Right lobe of liver (tissue), 6 donors: Measurements from ENCODE around the gene INHBA. TPM values are rescaled to one million over a fixed set of nuclear protein-coding genes. Genes with fewer than 3 reads are reported as not detected.

ENCODE experiments used
- ATAC-seq, 4 donors: fragments of 200-7000 bp; cut with Tn5 transposase; one replicate each; pipeline ENCODE4 v1.9.1; 2020; ENCODE audit warnings: mild to moderate bottlenecking in 4 of 4, moderate library complexity in 4 of 4
- DNase-seq, 3 donors: peaks; one replicate each; pipeline ENCODE4 v3.0.0-alpha.2; 2020
- H3K27ac ChIP-seq, 3 donors: fragments of 200-600 bp; one replicate each; pipeline ENCODE4 v1.8.0; 2022
- H3K27me3 ChIP-seq, 2 donors: fragments of 200-600 bp; one replicate each; pipeline ENCODE4 v1.8.0; 2022
- H3K36me3 ChIP-seq, 4 donors: fragments of 200-600 bp; sonication (generic) in 1 of 4; one replicate each; pipeline versions ENCODE4 v1.5.1 to v1.8.0; 2017 to 2022; ENCODE audit warnings: control low read depth in 1 of 4
- H3K4me1 ChIP-seq, 4 donors: fragments of 200-600 bp; sonication (generic) in 1 of 4; one replicate each; pipeline versions ENCODE4 v1.5.1 to v1.8.0; 2017 to 2022; ENCODE audit warnings: control low read depth in 1 of 4
- H3K4me3 ChIP-seq, 3 donors: fragments of 200-600 bp; one replicate each; pipeline ENCODE4 v1.8.0; 2022
- H3K9me3 ChIP-seq, 4 donors: fragments of 200-600 bp; sonication (generic) in 1 of 4; one replicate each; pipeline versions ENCODE4 v1.5.1 to v1.8.0; 2017 to 2022; ENCODE audit warnings: control low read depth in 1 of 4
- CTCF ChIP-seq, 4 donors: fragments of 200-600 bp in 3 of 4; fragments of 450-650 bp in 1 of 4; IDR thresholded peaks; one replicate each; pipeline versions ENCODE4 v1.5.1 to v1.8.0; 2016 to 2022; ENCODE audit warnings: antibody characterized with exemption in 4 of 4, mild to moderate bottlenecking in 2 of 4
- POLR2A ChIP-seq: fragments of 450-650 bp; IDR thresholded peaks from one replicate; pipeline ENCODE4 v1.6.1; 2017; ENCODE audit warnings: antibody characterized with exemption, mild to moderate bottlenecking
- WGBS: methylation state at CpG from one replicate; pipeline ENCODE4 v1.1.6; 2018; ENCODE audit warnings: low coverage, low lambda C conversion rate; ENCODE audit not compliant: insufficient coverage; ENCODE audit errors: missing lambda C conversion rate; 5-methylcytosine and 5-hydroxymethylcytosine counted together
- intact Hi-C, 2 donors: fragments of 100-400 bp; cut with DNase I; formaldehyde crosslinking; loops; one replicate each; pipeline versions ENCODE4 v1.11.2 to v1.14.1; 2022
- total RNA-seq, 6 experiments: library from RNA; depleted of rRNA in 2 of 6; stranded (reverse); fragments of >200 nt in 2 of 6; fragmentation: NEBNext Ultra II Directional in 3 of 6; extraction: Animal tissue kit (Norgen Biotek cat#: 25700) in 3 of 6; gene quantifications; one replicate each; pipeline versions ENCODE4 v1.1.0 to v1.2.4, GENCODE V29; 2016 to 2023
- donor health status: DM: no; HTN: yes; CAD: no.
- donor health status: DM: no; HTN: no; CAD: no.
- donor health status: DM: no; HTN: no; CAD: no.
- donor health status: DM: no; HTN: yes; CAD: no.
- donor health status: DM: no; HTN: yes; CAD: no.

The INHBA gene
- total RNA-seq, 6 experiments from 2014 or later, result 1.1 to 9.7 (median 2.9) TPM

GRCh38 chr7:41641011-41641664 lies 61.8 kb downstream of the INHBA start:
- intact Hi-C loops, result no loop called here
- Histone ChIP-seq H3K27me3 (no peaks in the 10 kb centered on the region), H3K27ac (no peak overlapping the region), H3K36me3 (no peaks in the 10 kb centered on the region), H3K4me1 (no peaks in the 10 kb centered on the region), H3K4me3 (no peak overlapping the region), H3K9me3 (no peaks in the 10 kb centered on the region)
- no peak for DNase-seq
- no peak for ATAC-seq
- WGBS, result 68% methylated on average over 6 of the region's 6 CpGs
- TF ChIP-seq POLR2A, result no peak

GRCh38 chr7:41640487-41640886 lies 62.4 kb downstream of the INHBA start:
- ATAC-seq, result no peak
- DNase-seq, result no peak
- Histone ChIP-seq H3K36me3 (no peaks in the 10 kb centered on the region), H3K9me3 (no peaks in the 10 kb centered on the region), H3K4me3 (no peak overlapping the region), H3K27ac (no peak overlapping the region), H3K4me1 (no peaks in the 10 kb centered on the region), H3K27me3 (no peaks in the 10 kb centered on the region)
- 81% methylated on average over 7 of the region's 8 CpGs for WGBS
- intact Hi-C loops, result no loop called here
- TF ChIP-seq POLR2A (no peak), CTCF (IDR thresholded peaks at IDR 0.05) (no peak)

- ATAC-seq, result no peak
- TF ChIP-seq CTCF (IDR thresholded peaks at IDR 0.05), result no peak
- no peak for TF ChIP-seq POLR2A
Measured at GRCh38 chr7:41637049-41637448, 65.8 kb downstream of the INHBA start.

More at GRCh38 chr7:41637049-41637448, 65.8 kb downstream of the INHBA start:
- intact Hi-C loops, result no loop called here
- Histone ChIP-seq H3K4me1 (no peaks in the 10 kb centered on the region), H3K36me3 (no peaks in the 10 kb centered on the region), H3K9me3 (no peaks in the 10 kb centered on the region), H3K27ac (no peak overlapping the region), H3K27me3 (no peaks in the 10 kb centered on the region), H3K4me3 (no peak overlapping the region)
- DNase-seq, result no peak
